CD4-positive, alpha-beta T cell treated with Interleukin-6 for 4 hours (primary cell): Measurements from ENCODE around the gene RBM4B.

Experiments
- DNase-seq: peaks from one replicate; pipeline ENCODE4 v3.0.0-alpha.2; 2020; ENCODE audit warnings: mixed read lengths

Gene RBM4B

GRCh38 chr11:66705587-66706335 lies 28.1 kb upstream of the RBM4B start:
- DNase-seq = no peak

- no peak for DNase-seq
These were observed 27.1 kb upstream of the RBM4B start for GRCh38 chr11:66704659-66705360.

GRCh38 chr11:66701432-66702240 lies 23.9 kb upstream of the RBM4B start:
- DNase-seq = no peak

- DNase-seq = no peak
These were observed 23.1 kb upstream of the RBM4B start for GRCh38 chr11:66700742-66701141.

GRCh38 chr11:66700337-66700736 lies 22.6 kb upstream of the RBM4B start:
- DNase-seq = no peak

- DNase-seq = no peak
These were observed 20.8 kb upstream of the RBM4B start for GRCh38 chr11:66698491-66698890.

- DNase-seq = no peak
These were observed 20.3 kb upstream of the RBM4B start for GRCh38 chr11:66697988-66698387.

GRCh38 chr11:66696146-66696545 lies 18.5 kb upstream of the RBM4B start:
- DNase-seq = no peak

- DNase-seq = peak; percentile 88
These were observed 17.1 kb upstream of the RBM4B start for GRCh38 chr11:66694732-66695207.

GRCh38 chr11:66694056-66694410 lies 16.3 kb upstream of the RBM4B start:
- DNase-seq = no peak

GRCh38 chr11:66693356-66694055 lies 15.8 kb upstream of the RBM4B start:
- DNase-seq = no peak

GRCh38 chr11:66692871-66693331 lies 15.2 kb upstream of the RBM4B start:
- DNase-seq = no peak

GRCh38 chr11:66692446-66692845 lies 14.8 kb upstream of the RBM4B start:
- DNase-seq = no peak

- DNase-seq = no peak
These were observed 13.8 kb upstream of the RBM4B start for GRCh38 chr11:66691311-66691980.

- DNase-seq = no peak
These were observed 12.2 kb upstream of the RBM4B start for GRCh38 chr11:66689661-66690590.

- DNase-seq = no peak
These were observed 11.2 kb upstream of the RBM4B start for GRCh38 chr11:66688561-66689534.

- no peak for DNase-seq
These were observed 10.2 kb upstream of the RBM4B start for GRCh38 chr11:66687831-66688281.

GRCh38 chr11:66686801-66687750 lies 9.4 kb upstream of the RBM4B start:
- no peak for DNase-seq
